Bone marrow (tissue), 2 donors: ENCODE results near the gene RCE1.
A peak's percentile ranks its signal among the peaks of the same experiment; 100 is the strongest.
"Not testable (repeated sequence)": the region's sequence is repeated elsewhere in the genome, so short reads cannot be mapped to it uniquely, and the experiment has no call there.

Source experiments
- DNase-seq, 2 donors: peaks; one replicate each; lab custom pipeline; 2025; lab: John Stamatoyannopoulos, UW

The RCE1 gene

DNA sequence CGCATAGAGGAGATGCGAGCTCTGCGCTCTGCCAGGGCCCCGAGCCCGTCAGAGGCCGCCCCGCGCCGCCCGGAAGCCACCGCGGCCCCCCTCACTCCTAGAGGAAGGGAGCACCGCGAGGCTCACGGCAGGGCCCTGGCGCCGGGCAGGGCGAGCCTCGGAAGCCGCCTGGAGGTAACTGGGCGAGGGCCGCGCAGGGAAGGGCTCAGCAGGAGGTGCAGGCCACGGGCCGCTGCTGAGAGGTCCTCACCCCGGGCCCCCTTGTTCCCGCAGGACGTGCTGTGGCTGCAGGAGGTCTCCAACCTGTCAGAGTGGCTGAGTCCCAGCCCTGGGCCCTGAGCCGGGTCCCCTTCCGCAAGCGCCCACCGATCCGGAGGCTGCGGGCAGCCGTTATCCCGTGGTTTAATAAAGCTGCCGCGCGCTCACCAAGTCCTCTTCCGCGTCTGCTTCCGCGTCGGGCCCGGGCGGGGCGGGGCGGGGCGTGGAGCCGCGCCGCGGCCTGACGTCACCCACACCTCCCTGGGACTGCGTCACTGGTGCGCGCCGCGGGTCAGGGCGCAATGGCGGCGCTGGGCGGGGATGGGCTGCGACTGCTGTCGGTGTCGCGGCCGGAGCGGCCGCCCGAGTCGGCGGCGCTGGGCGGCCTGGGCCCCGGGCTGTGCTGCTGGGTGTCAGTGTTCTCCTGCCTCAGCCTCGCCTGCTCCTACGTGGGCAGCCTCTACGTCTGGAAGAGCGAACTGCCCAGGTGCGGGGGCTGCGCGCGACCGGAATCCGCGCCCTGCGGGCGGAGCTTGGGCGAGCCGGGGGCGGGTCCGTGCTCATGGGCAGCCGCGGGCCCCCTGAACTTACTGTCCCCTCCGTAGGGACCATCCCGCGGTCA is at the start of gene RCE1:
Gene RCE1, plus strand, starts transcription at position 546 of the 880 bp plus-strand sequence. Its CDS starts 15 bp downstream, at position 561.
- peak; percentile 35 to 88 for DNase-seq

DNA sequence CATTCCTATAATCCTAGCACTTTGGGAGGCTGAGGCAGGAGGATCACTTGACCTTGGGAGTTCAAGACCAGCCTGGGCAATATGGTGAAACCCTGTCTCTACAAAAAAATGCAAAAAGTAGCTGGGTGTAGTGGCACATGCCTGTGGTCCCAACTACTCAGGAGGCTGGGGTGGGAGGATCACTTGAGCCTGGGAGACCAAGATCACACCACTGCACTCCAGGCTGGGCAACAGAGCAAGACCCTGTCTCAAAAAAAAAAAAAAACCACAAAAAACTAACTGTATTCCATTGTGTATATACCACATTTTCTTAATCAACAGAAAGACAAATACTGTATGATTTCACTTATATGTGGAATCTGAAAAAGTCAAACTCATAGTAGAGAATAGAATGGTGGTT is 43.4 kb upstream of the RCE1 start:
- not testable (repeated sequence) for DNase-seq

GRCh38 chr11:66800720-66801428 is 42.4 kb upstream of the RCE1 start:
- no peak for DNase-seq

DNA sequence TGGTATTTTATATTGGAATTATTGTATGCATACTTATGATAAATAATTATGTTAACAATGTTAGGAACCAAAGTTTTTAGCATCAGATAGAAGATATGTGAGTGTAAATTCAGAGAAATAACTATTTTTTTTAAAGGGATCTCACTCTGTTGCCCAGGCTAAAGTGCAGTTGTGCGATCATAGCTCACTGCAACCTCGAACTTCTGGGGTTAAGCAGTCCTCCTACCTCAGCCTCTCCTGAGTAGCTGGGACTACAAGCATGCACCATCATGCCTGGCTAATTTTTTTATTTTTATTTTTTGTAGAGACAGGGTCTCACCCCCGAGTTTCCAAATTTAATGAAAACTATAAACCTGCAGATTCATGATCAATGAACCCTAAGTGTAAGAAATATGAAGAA is 33.6 kb upstream of the RCE1 start:
- no peak for DNase-seq

DNA sequence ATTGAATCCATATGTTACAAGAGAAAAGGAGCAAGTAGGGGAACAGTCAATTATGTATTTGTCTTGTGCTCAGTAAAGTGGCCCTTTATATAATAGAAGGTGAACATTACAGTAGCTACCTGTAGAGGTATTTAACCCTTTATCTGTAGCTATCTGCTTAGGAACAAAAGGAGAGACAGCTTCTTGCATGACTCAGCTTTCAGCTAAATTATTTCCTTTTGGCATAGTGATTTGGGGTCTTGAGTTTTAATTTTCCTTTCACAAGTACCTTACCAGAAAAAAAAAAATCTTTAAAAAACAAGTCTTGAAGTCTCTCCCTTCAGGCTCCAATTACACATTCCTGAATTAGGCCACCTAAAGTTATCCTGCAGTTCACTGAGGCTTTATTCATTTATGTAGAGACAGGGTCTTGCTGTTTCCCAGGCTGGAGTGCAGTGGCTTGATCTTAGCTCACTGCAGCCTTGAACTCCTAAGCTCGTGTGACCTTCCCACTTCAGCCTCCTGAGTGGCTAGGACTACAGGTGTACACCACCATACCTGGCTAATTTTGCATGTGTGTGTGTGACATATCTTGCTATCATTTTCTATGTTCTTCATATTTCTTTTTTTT is 32.6 kb upstream of the RCE1 start:
- no peak for DNase-seq

- DNase-seq: no peak
Observed at GRCh38 chr11:66814678-66815077, 28.6 kb upstream of the RCE1 start.

- no peak for DNase-seq
Observed at GRCh38 chr11:66815646-66816045, 27.6 kb upstream of the RCE1 start.

- no peak for DNase-seq
Observed at GRCh38 chr11:66818231-66818955, 24.8 kb upstream of the RCE1 start.

- no peak for DNase-seq
Observed at GRCh38 chr11:66820381-66820780, 22.9 kb upstream of the RCE1 start.

- no peak for DNase-seq
Observed at GRCh38 chr11:66820901-66821300, 22.3 kb upstream of the RCE1 start.

GRCh38 chr11:66823700-66824099 is 19.5 kb upstream of the RCE1 start:
- DNase-seq: no peak

DNA sequence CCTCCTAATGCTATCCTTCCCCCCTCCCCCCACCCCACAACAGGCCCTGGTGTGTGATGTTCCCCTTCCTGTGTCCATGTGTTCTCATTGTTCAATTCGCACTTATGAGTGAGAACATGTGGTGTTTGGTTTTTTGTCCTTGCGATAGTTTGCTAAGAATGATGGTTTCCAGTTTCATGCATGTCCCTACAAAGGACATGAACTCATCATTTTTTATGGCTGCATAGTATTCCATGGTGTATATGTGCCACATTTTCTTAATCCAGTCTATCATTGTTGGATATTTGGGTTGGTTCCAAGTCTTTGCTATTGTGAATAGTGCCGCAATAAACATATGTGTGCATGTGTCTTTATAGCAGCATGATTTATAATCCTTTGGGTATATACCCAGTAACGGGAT is 18.7 kb upstream of the RCE1 start:
- DNase-seq: not testable (repeated sequence)

DNA sequence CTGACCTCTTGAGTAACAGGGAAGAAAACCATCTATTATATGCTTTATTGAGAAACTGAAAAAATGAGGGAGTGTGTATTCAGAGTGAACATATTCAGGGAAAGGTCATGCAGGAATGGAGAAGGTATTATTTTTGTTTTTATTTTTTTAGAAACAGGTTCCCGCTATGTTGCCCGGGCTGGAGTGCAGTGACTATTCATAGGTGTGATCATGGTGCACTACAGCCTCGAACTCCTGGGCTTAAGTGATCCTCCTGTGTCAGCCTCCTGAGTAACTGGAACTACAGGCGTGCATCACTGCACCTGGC is 8.7 kb upstream of the RCE1 start:
- no peak for DNase-seq

- no peak for DNase-seq
Observed at GRCh38 chr11:66834943-66835342, 8.3 kb upstream of the RCE1 start.

GRCh38 chr11:66835768-66836405 is 7.4 kb upstream of the RCE1 start:
- DNase-seq: no peak

GRCh38 chr11:66840317-66841091 is 2.7 kb upstream of the RCE1 start:
- DNase-seq: no peak

- no peak for DNase-seq
Observed at GRCh38 chr11:66841861-66842260, 1.4 kb upstream of the RCE1 start.

DNA sequence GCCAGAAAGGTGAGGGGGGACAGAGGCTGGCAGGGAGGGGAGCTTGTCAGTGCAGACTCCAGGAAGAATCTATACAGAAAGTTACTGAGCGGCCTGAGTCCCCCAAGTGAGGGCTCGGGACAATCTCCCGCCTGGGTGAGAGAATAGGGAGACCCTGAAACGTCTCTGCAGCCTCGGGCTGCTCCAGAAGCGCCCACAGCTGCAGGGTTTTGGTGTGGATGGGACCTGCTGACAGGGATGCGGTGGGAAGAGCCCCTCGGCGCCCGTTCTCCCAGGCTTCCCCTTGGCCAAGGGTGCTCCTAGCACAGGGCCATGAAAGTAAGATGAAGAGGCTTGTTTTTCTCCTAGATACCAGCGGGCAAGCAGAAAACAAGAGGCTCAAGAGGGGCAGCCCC is 743 bp upstream of the RCE1 start:
- no peak for DNase-seq

GRCh38 chr11:66843776-66844495 is 695 bp downstream of the RCE1 start:
- DNase-seq: no peak

DNA sequence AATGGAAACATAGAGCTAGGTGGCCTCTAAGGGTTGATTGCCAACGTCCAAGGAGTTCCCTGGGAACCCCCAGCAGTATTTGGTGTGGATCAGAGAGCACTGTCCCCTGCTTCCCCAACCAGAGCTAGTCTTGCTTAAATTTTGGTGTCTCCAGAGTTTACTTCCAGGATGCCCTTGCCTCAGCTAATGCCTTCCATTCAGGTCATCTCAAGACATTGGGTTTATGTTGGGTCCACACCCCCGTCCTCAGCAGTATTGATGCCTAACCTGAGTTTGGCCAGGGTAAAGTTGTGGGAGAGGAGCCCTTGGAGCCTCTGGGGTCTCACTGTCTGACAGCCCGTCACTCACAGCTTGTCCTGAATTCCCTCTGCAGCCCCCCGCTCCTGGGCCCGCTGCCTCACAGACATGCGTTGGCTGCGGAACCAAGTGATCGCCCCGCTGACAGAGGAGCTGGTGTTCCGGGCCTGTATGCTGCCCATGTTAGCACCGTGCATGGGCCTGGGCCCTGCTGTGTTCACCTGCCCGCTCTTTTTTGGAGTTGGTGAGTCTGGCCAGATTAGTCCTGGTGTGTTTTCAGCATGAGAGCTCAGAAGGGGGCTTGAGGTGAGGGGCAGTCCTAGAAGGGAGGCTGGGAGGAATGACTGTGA is 1.4 kb downstream of the RCE1 start:
- no peak for DNase-seq
